Neuronal stem cell (in vitro differentiated cells): ENCODE results near the gene CPA4.

Source experiments
- DNase-seq: peaks from one replicate; pipeline ENCODE4 v3.0.0-alpha.2; 2013; ENCODE audit warnings: low spot score
- H2AFZ ChIP-seq: one replicate; pipeline ENCODE4 v1.6.1; 2013; ENCODE audit warnings: mild to moderate bottlenecking, low read length, inconsistent platforms
- H2AK5ac ChIP-seq: 2 replicates; pipeline ENCODE4 v1.6.1; 2013; ENCODE audit warnings: low read depth, mild to moderate bottlenecking, inconsistent platforms, low read length, moderate library complexity, mixed read lengths
- H2BK120ac ChIP-seq: 2 replicates; pipeline ENCODE4 v1.6.1; 2013; ENCODE audit warnings: low read depth, mild to moderate bottlenecking, inconsistent platforms, low read length, moderate library complexity, mixed read lengths
- H2BK12ac ChIP-seq: one replicate; pipeline ENCODE4 v1.6.1; 2013; ENCODE audit warnings: low read length, inconsistent platforms
- H2BK15ac ChIP-seq: 2 replicates; pipeline ENCODE4 v1.6.1; 2013; ENCODE audit warnings: mild to moderate bottlenecking, low read length, inconsistent platforms, mixed read lengths
- H2BK5ac ChIP-seq: one replicate; pipeline ENCODE4 v1.6.1; 2013; ENCODE audit warnings: inconsistent platforms, mild to moderate bottlenecking, low read length, moderate library complexity
- H3K14ac ChIP-seq: one replicate; pipeline ENCODE4 v1.6.1; 2013; ENCODE audit warnings: low read length, inconsistent platforms
- H3K18ac ChIP-seq: 2 replicates; pipeline ENCODE4 v1.6.1; 2013; ENCODE audit warnings: low read length, inconsistent platforms
- H3K23ac ChIP-seq: 2 replicates; pipeline ENCODE4 v1.6.1; 2013; ENCODE audit warnings: low read depth, mild to moderate bottlenecking, mixed read lengths, low read length, inconsistent platforms; ENCODE audit not compliant: poor library complexity
- H3K27ac ChIP-seq: replicated peaks from 3 replicates; pipeline ENCODE4 v1.5.1; 2013; ENCODE audit warnings: low read length, inconsistent platforms
- H3K27me3 ChIP-seq, 3 experiments: 2 replicates each; pipeline ENCODE4 v1.6.1; 2013; ENCODE audit warnings: low read length in 3 of 3, mild to moderate bottlenecking in 2 of 3, inconsistent platforms in 1 of 3, low read depth in 1 of 3, mixed read lengths in 1 of 3, moderate library complexity in 1 of 3; ENCODE audit not compliant: control insufficient read depth in 3 of 3, insufficient read depth in 3 of 3
- H3K36me3 ChIP-seq, 2 donors: replicated peaks in 1 of 2; 2 replicates each; pipeline ENCODE4 v1.6.1; 2013; ENCODE audit warnings: low read length in 2 of 2; ENCODE audit not compliant: control insufficient read depth in 2 of 2, insufficient read depth in 2 of 2
- H3K4ac ChIP-seq: 2 replicates; pipeline ENCODE4 v1.6.1; 2013; ENCODE audit warnings: inconsistent platforms, mild to moderate bottlenecking, low read length, moderate library complexity
- H3K4me1 ChIP-seq, 2 donors: 1 replicate in 1 of 2; 2 replicates in 1 of 2; pipeline ENCODE4 v1.6.1; 2013; ENCODE audit warnings: low read length in 2 of 2, low read depth in 1 of 2; ENCODE audit not compliant: control insufficient read depth in 2 of 2, insufficient read depth in 1 of 2
- H3K4me2 ChIP-seq: one replicate; pipeline ENCODE4 v1.6.1; 2013; ENCODE audit warnings: mild to moderate bottlenecking, low read length, inconsistent platforms; ENCODE audit not compliant: insufficient read depth, poor library complexity, severe bottlenecking
- H3K4me3 ChIP-seq, 2 donors: 2 replicates each; pipeline ENCODE4 v1.5.1; 2013; ENCODE audit warnings: low read length in 2 of 2, mild to moderate bottlenecking in 2 of 2, inconsistent platforms in 1 of 2, moderate library complexity in 1 of 2
- H3K79me1 ChIP-seq: one replicate; pipeline ENCODE4 v1.6.1; 2013; ENCODE audit warnings: low read depth, mild to moderate bottlenecking, inconsistent platforms, low read length, moderate library complexity
- H3K9ac ChIP-seq: one replicate; pipeline ENCODE4 v1.6.1; 2013; ENCODE audit warnings: mild to moderate bottlenecking, low read depth, low read length, inconsistent platforms; ENCODE audit not compliant: poor library complexity
- H3K9me3 ChIP-seq, 2 donors: replicated peaks in 1 of 2; 2 replicates each; pipeline versions ENCODE3 to v1.6.1; 2013; ENCODE audit warnings: low read length in 2 of 2, mild to moderate bottlenecking in 2 of 2, inconsistent platforms in 1 of 2, low read depth in 1 of 2, mixed read lengths in 1 of 2, moderate library complexity in 1 of 2; ENCODE audit not compliant: control insufficient read depth in 2 of 2, insufficient read depth in 1 of 2
- H4K8ac ChIP-seq: one replicate; pipeline ENCODE4 v1.6.1; 2013; ENCODE audit warnings: low read depth, mild to moderate bottlenecking, inconsistent platforms, low read length, moderate library complexity
- H4K91ac ChIP-seq: one replicate; pipeline ENCODE4 v1.6.1; 2013; ENCODE audit warnings: low read length, low read depth, mild to moderate bottlenecking, inconsistent platforms; ENCODE audit not compliant: poor library complexity
- WGBS, 2 donors: extraction: QIAGEN DNeasy Blood & Tissue Kit; methylation state at CpG; one replicate each; pipeline ENCODE4 v1.1.7; 2013; ENCODE audit warnings: missing lambda C conversion rate in 2 of 2, mixed read lengths in 1 of 2; ENCODE audit not compliant: insufficient read length in 2 of 2, insufficient replicate concordance in 1 of 2; ENCODE audit errors: extremely low coverage in 2 of 2; 5-methylcytosine and 5-hydroxymethylcytosine counted together

CPA4 gene

GRCh38 chr7:130268463-130269317, 24.3 kb upstream of the CPA4 start:
- Histone ChIP-seq H4K91ac (no peak overlapping the region), H3K14ac (no peak overlapping the region)
- WGBS, 2 donors: no CpG with 5 or more reads among the region's 6 CpGs

GRCh38 chr7:130269318-130269694, 23.7 kb upstream of the CPA4 start:
- Histone ChIP-seq H4K8ac (no peak overlapping the region), H2BK120ac (no peak overlapping the region), H4K91ac (no peak overlapping the region), H3K4me2 (no peak overlapping the region), H3K27ac (no peak overlapping the region), H2AK5ac (no peak overlapping the region), H3K4ac (no peak overlapping the region), H3K18ac (no peak overlapping the region), H2BK5ac (no peak overlapping the region), H3K14ac (no peak overlapping the region), H3K9me3 (peaks cover 2 to 16% of the 10 kb centered on the region in 2 donors), H3K27me3 (no peaks in the 10 kb centered on the region), H3K4me1 (peaks cover 15 to 23% of the 10 kb centered on the region in 2 donors), H2BK15ac (no peak overlapping the region), H3K4me3 (no peak overlapping the region), H3K79me1 (no peaks in the 10 kb centered on the region), H2AFZ (peak overlapping the region; percentile 19), H2BK12ac (no peak overlapping the region), H3K9ac (no peak overlapping the region), H3K36me3 (no peaks in the 10 kb centered on the region), H3K23ac (no peak overlapping the region)
- DNase-seq: no peak
- no CpG with 5 or more reads among the region's 1 CpG for WGBS, 2 donors

More at GRCh38 chr7:130268463-130269317, 24.3 kb upstream of the CPA4 start:
- H2AK5ac ChIP-seq: no peak overlapping the region
- no peak overlapping the region for H3K4me2 ChIP-seq
- H3K27me3 ChIP-seq: no peaks in the 10 kb centered on the region
- H3K79me1 ChIP-seq: no peaks in the 10 kb centered on the region
- peaks cover 2 to 16% of the 10 kb centered on the region in 2 donors for H3K9me3 ChIP-seq
- H2AFZ ChIP-seq: no peak overlapping the region
- H2BK5ac ChIP-seq: no peak overlapping the region
- no peak overlapping the region for H3K9ac ChIP-seq
- no peak overlapping the region for H3K4ac ChIP-seq
- no peak for DNase-seq
- H3K27ac ChIP-seq: no peak overlapping the region
- no peak overlapping the region for H4K8ac ChIP-seq
- H2BK120ac ChIP-seq: no peak overlapping the region
- H3K36me3 ChIP-seq: no peaks in the 10 kb centered on the region
- no peak overlapping the region for H2BK15ac ChIP-seq
- no peak overlapping the region for H3K18ac ChIP-seq
- H3K4me1 ChIP-seq: peaks cover 19 to 20% of the 10 kb centered on the region in 2 donors
- H2BK12ac ChIP-seq: no peak overlapping the region
- H3K23ac ChIP-seq: no peak overlapping the region
- H3K4me3 ChIP-seq: no peak overlapping the region

GRCh38 chr7:130270947-130271800, 21.8 kb upstream of the CPA4 start:
- H2AFZ ChIP-seq: peak overlapping the region; percentile 54
- H4K8ac ChIP-seq: no peak overlapping the region
- no peaks in the 10 kb centered on the region for H3K36me3 ChIP-seq
- H3K27me3 ChIP-seq: no peaks in the 10 kb centered on the region
- peak overlapping the region; percentile 95 for H2BK15ac ChIP-seq
- peaks cover 2 to 21% of the 10 kb centered on the region in 2 donors for H3K9me3 ChIP-seq
- H3K4me2 ChIP-seq: no peak overlapping the region
- H3K4me1 ChIP-seq: peaks cover 24 to 26% of the 10 kb centered on the region in 2 donors
- DNase-seq: no peak
- H3K79me1 ChIP-seq: no peaks in the 10 kb centered on the region
- H3K14ac ChIP-seq: no peak overlapping the region
- WGBS, 2 donors: no CpG with 5 or more reads among the region's 12 CpGs
- peak overlapping the region; percentile 98 for H2BK12ac ChIP-seq
- peak overlapping the region; percentile 98 for H3K27ac ChIP-seq
- H3K4ac ChIP-seq: peak overlapping the region; percentile 80
- H3K18ac ChIP-seq: peak overlapping the region; percentile 91
- H3K23ac ChIP-seq: no peak overlapping the region
- peak overlapping the region; percentile 98 for H2AK5ac ChIP-seq
- no peak overlapping the region for H3K9ac ChIP-seq
- no peak overlapping the region for H3K4me3 ChIP-seq
- peak overlapping the region; percentile 82 for H2BK5ac ChIP-seq
- H2BK120ac ChIP-seq: peak overlapping the region; percentile 74
- H4K91ac ChIP-seq: no peak overlapping the region
